Measurements from ENCODE around the gene SLC22A13.

Gene SLC22A13

DNA sequence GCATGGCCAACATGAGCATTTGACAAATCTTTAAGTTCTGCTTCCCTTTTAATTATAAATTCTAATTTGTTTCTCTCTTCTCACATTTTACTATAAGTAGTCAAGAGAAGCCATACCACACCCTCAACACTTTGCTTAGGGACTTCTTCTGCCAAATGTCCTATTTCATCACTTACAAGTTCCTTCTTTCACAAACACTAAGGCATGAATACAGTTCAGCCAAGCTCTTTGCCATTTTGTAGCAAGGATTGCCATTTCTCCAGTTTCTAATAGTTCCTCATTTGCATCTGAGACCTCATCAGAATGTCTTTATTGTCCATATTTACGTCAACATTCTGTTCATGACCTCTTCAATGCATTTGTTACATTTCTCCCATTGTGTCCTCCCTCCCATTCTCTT is 45.9 kb downstream of the SLC22A13 start:
- no peak overlapping the region for H3K9ac ChIP-seq (ENCODE audit: low read depth, low read length)
- H3K4me1 ChIP-seq (ENCODE audit: control insufficient read depth, insufficient read depth, low read length): no peaks in the 10 kb centered on the region
- peaks cover 3% of the 10 kb centered on the region for H3K27me3 ChIP-seq (ENCODE audit: control insufficient read depth, insufficient read depth, low read length)
- no peaks in the 10 kb centered on the region for H3K9me3 ChIP-seq (replicated peaks; ENCODE audit: low read length)
- no peak overlapping the region for H3K4me3 ChIP-seq (ENCODE audit: low read length)
- H3K4me2 ChIP-seq (ENCODE audit: low read length): no peak overlapping the region
- H3K36me3 ChIP-seq (ENCODE audit: insufficient read depth, low read length): no peaks in the 10 kb centered on the region

DNA sequence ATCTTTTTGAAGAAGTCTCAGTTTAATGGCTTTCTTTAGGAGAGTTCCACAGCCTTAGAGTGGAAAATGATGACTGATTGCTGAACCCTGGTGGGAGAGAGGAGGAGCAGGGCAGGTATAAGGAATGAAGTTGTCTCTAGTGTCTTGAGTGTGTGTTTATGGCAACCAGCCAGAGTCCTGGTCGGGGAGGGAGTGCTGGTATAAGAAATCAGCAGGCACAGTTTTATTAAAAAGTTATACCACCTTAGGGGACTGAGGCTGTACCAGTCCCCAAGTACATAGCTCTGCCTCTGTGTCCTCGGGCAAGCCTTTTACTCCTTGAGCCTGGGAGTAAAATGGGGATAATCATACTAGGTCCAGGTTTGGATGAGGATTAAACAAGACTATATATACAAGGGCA is 46.3 kb downstream of the SLC22A13 start:
- Histone ChIP-seq H3K4me2 (ENCODE audit: low read length) (no peak overlapping the region), H3K36me3 (ENCODE audit: insufficient read depth, low read length) (no peaks in the 10 kb centered on the region), H3K4me1 (ENCODE audit: control insufficient read depth, insufficient read depth, low read length) (no peaks in the 10 kb centered on the region), H3K9ac (ENCODE audit: low read depth, low read length) (no peak overlapping the region), H3K4me3 (ENCODE audit: low read length) (no peak overlapping the region), H3K27me3 (ENCODE audit: control insufficient read depth, insufficient read depth, low read length) (peaks cover 3% of the 10 kb centered on the region), H3K9me3 (replicated peaks; ENCODE audit: low read length) (no peaks in the 10 kb centered on the region)

DNA sequence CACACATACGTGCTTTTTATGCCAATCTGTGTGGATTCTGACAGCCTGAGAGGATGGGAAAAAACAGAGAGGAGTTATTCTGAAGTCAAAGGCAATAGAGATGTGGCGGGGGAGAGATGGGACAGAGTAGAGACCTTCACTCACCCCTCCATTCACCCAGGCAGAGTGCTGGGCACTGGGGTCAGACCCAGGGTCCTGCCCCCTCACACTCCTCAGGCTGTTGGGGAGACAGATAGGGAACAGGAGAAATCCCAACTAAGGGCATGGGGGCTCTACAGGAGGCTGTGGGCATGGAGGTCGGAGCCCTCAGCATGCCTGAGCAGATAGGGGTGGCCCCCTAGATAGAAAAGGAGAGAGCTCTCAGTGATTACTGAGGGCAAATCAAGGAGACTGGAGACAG is 46.7 kb downstream of the SLC22A13 start:
- Histone ChIP-seq H3K9ac (ENCODE audit: low read depth, low read length) (no peak overlapping the region), H3K4me2 (ENCODE audit: low read length) (no peak overlapping the region), H3K9me3 (replicated peaks; ENCODE audit: low read length) (no peaks in the 10 kb centered on the region), H3K27me3 (ENCODE audit: control insufficient read depth, insufficient read depth, low read length) (peaks cover 3% of the 10 kb centered on the region), H3K36me3 (ENCODE audit: insufficient read depth, low read length) (no peaks in the 10 kb centered on the region), H3K4me3 (ENCODE audit: low read length) (no peak overlapping the region), H3K4me1 (ENCODE audit: control insufficient read depth, insufficient read depth, low read length) (no peaks in the 10 kb centered on the region)

DNA sequence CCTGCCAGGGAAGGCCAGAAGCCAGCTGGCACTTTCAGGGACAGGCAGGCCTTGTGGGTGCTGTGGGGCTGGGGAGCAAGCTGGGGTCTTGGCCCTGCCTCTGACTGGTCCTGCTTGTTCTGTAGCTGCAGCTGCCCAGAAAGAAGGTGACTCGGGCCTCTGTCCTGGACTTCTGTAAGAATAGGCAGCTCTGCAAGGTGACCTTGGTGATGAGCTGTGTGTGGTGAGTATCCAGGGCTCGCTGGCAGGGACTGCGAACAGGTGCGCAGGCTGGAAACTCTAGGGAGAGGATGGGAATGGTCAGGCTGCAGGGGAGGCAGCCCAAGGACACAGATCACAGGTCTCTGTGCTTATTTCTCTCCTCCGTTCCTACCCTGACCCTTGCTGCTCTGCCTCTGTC is 47.7 kb downstream of the SLC22A13 start:
- H3K4me3 ChIP-seq (ENCODE audit: low read length): no peak overlapping the region
- peaks cover 3% of the 10 kb centered on the region for H3K27me3 ChIP-seq (ENCODE audit: control insufficient read depth, insufficient read depth, low read length)
- H3K4me1 ChIP-seq (ENCODE audit: control insufficient read depth, insufficient read depth, low read length): no peaks in the 10 kb centered on the region
- H3K9ac ChIP-seq (ENCODE audit: low read depth, low read length): no peak overlapping the region
- H3K36me3 ChIP-seq (ENCODE audit: insufficient read depth, low read length): no peaks in the 10 kb centered on the region
- H3K9me3 ChIP-seq (replicated peaks; ENCODE audit: low read length): no peaks in the 10 kb centered on the region
- no peak overlapping the region for H3K4me2 ChIP-seq (ENCODE audit: low read length)

DNA sequence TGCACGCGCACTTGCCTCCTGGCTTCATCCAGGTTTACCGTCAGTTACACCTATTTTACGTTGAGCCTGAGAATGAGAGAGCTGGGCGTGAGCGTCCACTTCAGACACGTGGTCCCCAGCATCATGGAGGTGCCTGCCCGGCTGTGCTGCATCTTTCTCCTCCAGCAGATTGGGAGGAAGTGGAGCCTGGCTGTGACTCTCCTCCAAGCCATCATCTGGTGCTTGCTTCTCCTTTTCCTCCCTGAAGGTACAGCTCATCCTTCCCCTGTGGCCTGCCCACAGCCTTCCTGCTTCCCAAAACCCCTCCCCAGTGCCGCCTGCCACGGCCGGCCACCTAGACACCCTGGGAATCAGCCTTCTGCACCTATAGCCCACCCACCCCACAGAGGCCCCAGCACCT is 48.1 kb downstream of the SLC22A13 start:
- Histone ChIP-seq H3K36me3 (ENCODE audit: insufficient read depth, low read length) (no peaks in the 10 kb centered on the region), H3K27me3 (ENCODE audit: control insufficient read depth, insufficient read depth, low read length) (peaks cover 3% of the 10 kb centered on the region), H3K4me1 (ENCODE audit: control insufficient read depth, insufficient read depth, low read length) (no peaks in the 10 kb centered on the region), H3K9ac (ENCODE audit: low read depth, low read length) (no peak overlapping the region), H3K4me3 (ENCODE audit: low read length) (no peak overlapping the region), H3K4me2 (ENCODE audit: low read length) (no peak overlapping the region), H3K9me3 (replicated peaks; ENCODE audit: low read length) (no peaks in the 10 kb centered on the region)

DNA sequence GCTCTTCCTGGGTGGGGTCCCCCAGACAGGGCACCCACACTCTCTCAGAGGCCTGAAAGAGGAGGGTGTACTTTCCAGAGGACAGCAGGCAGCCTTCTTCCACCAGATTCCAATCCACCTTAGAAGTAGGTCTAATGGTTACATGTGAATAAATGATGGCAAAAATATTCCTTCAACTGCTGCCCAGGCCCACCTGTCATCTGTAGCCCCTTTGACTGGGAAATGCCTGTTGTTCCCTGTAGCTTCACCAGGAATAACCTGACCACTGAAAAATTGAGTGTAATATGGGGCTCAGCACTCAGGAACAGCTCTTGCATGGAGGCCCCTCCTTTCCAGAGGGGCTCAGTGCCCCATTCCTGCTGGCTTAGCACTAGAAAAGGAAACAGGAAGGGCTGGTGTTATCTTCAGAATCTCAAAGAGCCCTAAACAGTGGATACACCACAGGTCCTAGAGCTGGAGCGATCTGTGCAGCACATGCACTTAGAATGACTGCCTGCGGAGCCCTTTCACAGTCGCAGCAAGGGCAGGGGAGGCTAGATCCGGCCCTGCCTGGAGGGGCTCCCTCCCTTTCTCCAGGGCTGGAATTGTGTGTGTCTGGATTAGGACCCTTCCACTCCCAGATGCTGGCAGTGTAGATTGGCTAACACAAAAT is 48.6 kb downstream of the SLC22A13 start:
- H3K4me1 ChIP-seq (ENCODE audit: control insufficient read depth, insufficient read depth, low read length): no peaks in the 10 kb centered on the region
- H3K27me3 ChIP-seq (ENCODE audit: control insufficient read depth, insufficient read depth, low read length): peaks cover 3% of the 10 kb centered on the region
- H3K9ac ChIP-seq (ENCODE audit: low read depth, low read length): no peak overlapping the region
- H3K9me3 ChIP-seq (replicated peaks; ENCODE audit: low read length): no peaks in the 10 kb centered on the region
- H3K4me2 ChIP-seq (ENCODE audit: low read length): no peak overlapping the region
- H3K36me3 ChIP-seq (ENCODE audit: insufficient read depth, low read length): no peaks in the 10 kb centered on the region
- no peak overlapping the region for H3K4me3 ChIP-seq (ENCODE audit: low read length)

- Histone ChIP-seq H3K4me2 (ENCODE audit: low read length) (no peak overlapping the region), H3K9me3 (replicated peaks; ENCODE audit: low read length) (no peaks in the 10 kb centered on the region), H3K36me3 (ENCODE audit: insufficient read depth, low read length) (no peaks in the 10 kb centered on the region), H3K4me3 (ENCODE audit: low read length) (no peak overlapping the region), H3K9ac (ENCODE audit: low read depth, low read length) (no peak overlapping the region), H3K27me3 (ENCODE audit: control insufficient read depth, insufficient read depth, low read length) (no peaks in the 10 kb centered on the region), H3K4me1 (ENCODE audit: control insufficient read depth, insufficient read depth, low read length) (no peaks in the 10 kb centered on the region)
These were observed 49.3 kb downstream of the SLC22A13 start for GRCh38 chr3:38314764-38315487.

- H3K4me2 ChIP-seq (ENCODE audit: low read length): no peak overlapping the region
- H3K36me3 ChIP-seq (ENCODE audit: insufficient read depth, low read length): no peaks in the 10 kb centered on the region
- H3K9me3 ChIP-seq (replicated peaks; ENCODE audit: low read length): no peaks in the 10 kb centered on the region
- no peak overlapping the region for H3K9ac ChIP-seq (ENCODE audit: low read depth, low read length)
- H3K4me3 ChIP-seq (ENCODE audit: low read length): no peak overlapping the region
- no peaks in the 10 kb centered on the region for H3K27me3 ChIP-seq (ENCODE audit: control insufficient read depth, insufficient read depth, low read length)
- no peaks in the 10 kb centered on the region for H3K4me1 ChIP-seq (ENCODE audit: control insufficient read depth, insufficient read depth, low read length)
These were observed 50.0 kb downstream of the SLC22A13 start for GRCh38 chr3:38315488-38316230.

- H3K9ac ChIP-seq (ENCODE audit: low read depth, low read length): no peak overlapping the region
- no peak overlapping the region for H3K4me2 ChIP-seq (ENCODE audit: low read length)
- no peaks in the 10 kb centered on the region for H3K9me3 ChIP-seq (replicated peaks; ENCODE audit: low read length)
- no peaks in the 10 kb centered on the region for H3K27me3 ChIP-seq (ENCODE audit: control insufficient read depth, insufficient read depth, low read length)
- H3K36me3 ChIP-seq (ENCODE audit: insufficient read depth, low read length): no peaks in the 10 kb centered on the region
- H3K4me1 ChIP-seq (ENCODE audit: control insufficient read depth, insufficient read depth, low read length): no peaks in the 10 kb centered on the region
- no peak overlapping the region for H3K4me3 ChIP-seq (ENCODE audit: low read length)
These were observed 51.0 kb downstream of the SLC22A13 start for GRCh38 chr3:38316356-38317191.

GRCh38 chr3:38317192-38317759 is 51.7 kb downstream of the SLC22A13 start:
- no peaks in the 10 kb centered on the region for H3K9me3 ChIP-seq (replicated peaks; ENCODE audit: low read length)
- no peak overlapping the region for H3K4me3 ChIP-seq (ENCODE audit: low read length)
- H3K4me2 ChIP-seq (ENCODE audit: low read length): no peak overlapping the region
- H3K36me3 ChIP-seq (ENCODE audit: insufficient read depth, low read length): no peaks in the 10 kb centered on the region
- no peak overlapping the region for H3K9ac ChIP-seq (ENCODE audit: low read depth, low read length)
- no peaks in the 10 kb centered on the region for H3K4me1 ChIP-seq (ENCODE audit: control insufficient read depth, insufficient read depth, low read length)
- no peaks in the 10 kb centered on the region for H3K27me3 ChIP-seq (ENCODE audit: control insufficient read depth, insufficient read depth, low read length)
